SKM-1 (cell line): Measurements from ENCODE around the gene KIF1B.

Source experiments
- DNase-seq: peaks from one replicate; lab custom pipeline; 2025; ENCODE audit not compliant: unreplicated experiment; lab: John Stamatoyannopoulos, UW

KIF1B gene

GRCh38 chr1:10278880-10279279, 68.5 kb downstream of the KIF1B start:
- no peak for DNase-seq

- DNase-seq: no peak
Measured at GRCh38 chr1:10280439-10281350, 70.3 kb downstream of the KIF1B start.

GRCh38 chr1:10283318-10283984, 73.1 kb downstream of the KIF1B start:
- no peak for DNase-seq

- DNase-seq: no peak
Measured at GRCh38 chr1:10286244-10286643, 75.9 kb downstream of the KIF1B start.

GRCh38 chr1:10287023-10287645, 76.8 kb downstream of the KIF1B start:
- no peak for DNase-seq

GRCh38 chr1:10288029-10288615, 77.8 kb downstream of the KIF1B start:
- DNase-seq: no peak

GRCh38 chr1:10291705-10292104, 81.3 kb downstream of the KIF1B start:
- DNase-seq: no peak

- no peak for DNase-seq
Measured at GRCh38 chr1:10292188-10292587, 81.8 kb downstream of the KIF1B start.

- no peak for DNase-seq
Measured at GRCh38 chr1:10295481-10296085, 85.2 kb downstream of the KIF1B start.

GRCh38 chr1:10299151-10299550, 88.8 kb downstream of the KIF1B start:
- no peak for DNase-seq

- no peak for DNase-seq
Measured at GRCh38 chr1:10302416-10302815, 92.0 kb downstream of the KIF1B start.

- no peak for DNase-seq
Measured at GRCh38 chr1:10304295-10304694, 93.9 kb downstream of the KIF1B start.

GRCh38 chr1:10306435-10306834, 96.1 kb downstream of the KIF1B start:
- DNase-seq: no peak

- DNase-seq: no peak
Measured at GRCh38 chr1:10308001-10308400, 97.6 kb downstream of the KIF1B start.

GRCh38 chr1:10309243-10310011, 99.1 kb downstream of the KIF1B start:
- no peak for DNase-seq

GRCh38 chr1:10316752-10317151, 106.4 kb downstream of the KIF1B start:
- no peak for DNase-seq

- DNase-seq: no peak
Measured at GRCh38 chr1:10319750-10320149, 109.4 kb downstream of the KIF1B start.

- no peak for DNase-seq
Measured at GRCh38 chr1:10320336-10320735, 110.0 kb downstream of the KIF1B start.

- DNase-seq: no peak
Measured at GRCh38 chr1:10322821-10323220, 112.5 kb downstream of the KIF1B start.

- DNase-seq: no peak
Measured at GRCh38 chr1:10324627-10325026, 114.3 kb downstream of the KIF1B start.
